HG03558 (cell line): ENCODE measurements around the gene GSTT4.
"Not testable (repeated sequence)": the region's sequence is repeated elsewhere in the genome, so short reads cannot be mapped to it uniquely, and the experiment has no call there.

Source experiments
- ATAC-seq: cut with Tn5 transposase; IDR thresholded peaks from one replicate; pipeline ENCODE4 v1.9.1; 2021; ENCODE audit warnings: moderate number of reproducible peaks; ENCODE audit not compliant: unreplicated experiment; ENCODE audit errors: extremely low read depth

GSTT4 gene

GRCh38 chr22:24005201-24005600 is at the start of gene GSTT4:
Gene GSTT4, minus strand, starts transcription at chr22:24005453. Its CDS starts 97 bp downstream, at chr22:24005356.
- no peak for ATAC-seq

GRCh38 chr22:24054356-24054755 is 49.1 kb upstream of the GSTT4 start:
- no peak for ATAC-seq

GRCh38 chr22:24053481-24054226 is 48.4 kb upstream of the GSTT4 start:
- ATAC-seq: no peak

- no peak for ATAC-seq
Observed at GRCh38 chr22:24051568-24051967, 46.3 kb upstream of the GSTT4 start.

GRCh38 chr22:24051028-24051427 is 45.8 kb upstream of the GSTT4 start:
- no peak for ATAC-seq

GRCh38 chr22:24049978-24050377 is 44.7 kb upstream of the GSTT4 start:
- ATAC-seq: no peak

GRCh38 chr22:24049211-24049610 is 44.0 kb upstream of the GSTT4 start:
- no peak for ATAC-seq

GRCh38 chr22:24046024-24046423 is 40.8 kb upstream of the GSTT4 start:
- ATAC-seq: no peak

- ATAC-seq: no peak
Observed at GRCh38 chr22:24043958-24044357, 38.7 kb upstream of the GSTT4 start.

GRCh38 chr22:24043465-24043864 is 38.2 kb upstream of the GSTT4 start:
- ATAC-seq: not testable (repeated sequence)

- no peak for ATAC-seq
Observed at GRCh38 chr22:24040946-24041345, 35.7 kb upstream of the GSTT4 start.

- ATAC-seq: no peak
Observed at GRCh38 chr22:24039046-24039445, 33.8 kb upstream of the GSTT4 start.

- ATAC-seq: no peak
Observed at GRCh38 chr22:24037851-24038765, 32.9 kb upstream of the GSTT4 start.

- no peak for ATAC-seq
Observed at GRCh38 chr22:24035296-24035695, 30.0 kb upstream of the GSTT4 start.

GRCh38 chr22:24033731-24034130 is 28.5 kb upstream of the GSTT4 start:
- ATAC-seq: no peak

GRCh38 chr22:24030186-24030702 is 25.0 kb upstream of the GSTT4 start:
- ATAC-seq: no peak

GRCh38 chr22:24029304-24029703 is 24.1 kb upstream of the GSTT4 start:
- no peak for ATAC-seq

- ATAC-seq: no peak
Observed at GRCh38 chr22:24028533-24028932, 23.3 kb upstream of the GSTT4 start.

GRCh38 chr22:24027991-24028390 is 22.7 kb upstream of the GSTT4 start:
- no peak for ATAC-seq

- no peak for ATAC-seq
Observed at GRCh38 chr22:24027389-24027975, 22.2 kb upstream of the GSTT4 start.

- ATAC-seq: no peak
Observed at GRCh38 chr22:24026733-24027132, 21.5 kb upstream of the GSTT4 start.
